GM21390 (cell line): ENCODE results near the gene PLD1.

Source experiments
- ATAC-seq: cut with Tn5 transposase; IDR thresholded peaks from one replicate; pipeline ENCODE4 v1.9.1; 2021; ENCODE audit not compliant: unreplicated experiment

Gene PLD1

GRCh38 chr3:171672538-171672937 is 137.7 kb downstream of the PLD1 start:
- ATAC-seq: no peak

- ATAC-seq: no peak
Measured at GRCh38 chr3:171672124-171672523, 138.2 kb downstream of the PLD1 start.

DNA sequence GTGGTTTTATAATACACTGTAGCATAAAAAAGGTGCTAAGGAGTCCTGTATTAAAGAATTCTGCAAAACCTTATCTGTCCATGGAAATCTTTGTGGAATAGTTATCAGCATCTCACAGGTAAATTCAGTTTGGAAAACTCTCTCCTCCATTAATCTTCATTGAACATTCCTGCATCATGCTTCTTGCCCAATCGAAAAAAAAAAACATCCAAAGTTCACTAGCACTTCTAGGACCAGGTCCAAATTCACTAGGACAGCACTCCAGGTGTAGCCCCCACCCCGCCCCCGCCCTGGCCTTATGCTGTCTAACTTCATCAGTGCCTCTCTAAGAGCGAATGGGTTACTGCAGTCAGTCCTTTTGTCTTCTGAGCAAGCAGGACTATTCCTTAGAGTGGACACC is 138.6 kb downstream of the PLD1 start:
- ATAC-seq: no peak

GRCh38 chr3:171666516-171666915 is 143.8 kb downstream of the PLD1 start:
- no peak for ATAC-seq

DNA sequence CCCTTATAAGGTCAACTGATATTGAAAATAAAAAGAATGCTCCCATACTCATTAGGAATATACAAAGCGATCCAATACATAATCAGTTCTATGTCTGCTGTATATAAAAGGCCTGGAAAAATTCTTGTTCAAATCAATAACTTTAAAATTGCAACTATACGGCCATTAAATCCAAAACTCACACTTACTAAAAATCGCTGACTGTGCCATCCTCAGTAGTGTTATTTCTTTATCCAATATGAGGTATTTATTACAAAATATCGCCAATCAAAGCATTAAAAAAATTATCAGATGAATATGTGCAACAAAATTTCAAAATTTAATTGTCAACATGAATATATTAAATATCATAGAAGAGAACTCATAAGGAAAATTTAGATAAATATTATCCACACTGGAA is 146.5 kb downstream of the PLD1 start:
- ATAC-seq: no peak

GRCh38 chr3:171661484-171661883 is 148.8 kb downstream of the PLD1 start:
- ATAC-seq: no peak

GRCh38 chr3:171660188-171660587 is 150.1 kb downstream of the PLD1 start:
- no peak for ATAC-seq

- ATAC-seq: no peak
Measured at GRCh38 chr3:171658841-171659240, 151.4 kb downstream of the PLD1 start.

DNA sequence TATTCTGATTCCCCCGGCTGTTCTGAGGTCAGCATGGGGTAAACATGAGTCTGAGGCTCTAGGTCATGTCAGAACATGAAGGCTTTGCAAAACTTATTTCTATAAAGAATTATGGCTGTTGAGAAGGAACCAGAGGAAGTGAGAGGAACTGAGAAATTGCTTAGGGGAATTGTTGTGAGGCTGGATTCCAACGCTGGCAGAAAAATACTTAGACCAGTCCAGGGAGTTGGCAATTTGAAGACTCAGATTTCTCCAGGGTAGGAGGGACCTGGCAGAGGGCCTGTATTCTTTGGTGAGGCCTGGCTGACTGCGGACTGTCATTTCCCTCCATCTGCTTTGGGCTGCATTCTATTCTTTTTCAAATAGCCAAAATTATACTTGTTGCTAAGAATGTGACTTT is 155.5 kb downstream of the PLD1 start:
- ATAC-seq: no peak

GRCh38 chr3:171654326-171654725 is 156.0 kb downstream of the PLD1 start:
- ATAC-seq: no peak

GRCh38 chr3:171653701-171654100 is 156.6 kb downstream of the PLD1 start:
- no peak for ATAC-seq

DNA sequence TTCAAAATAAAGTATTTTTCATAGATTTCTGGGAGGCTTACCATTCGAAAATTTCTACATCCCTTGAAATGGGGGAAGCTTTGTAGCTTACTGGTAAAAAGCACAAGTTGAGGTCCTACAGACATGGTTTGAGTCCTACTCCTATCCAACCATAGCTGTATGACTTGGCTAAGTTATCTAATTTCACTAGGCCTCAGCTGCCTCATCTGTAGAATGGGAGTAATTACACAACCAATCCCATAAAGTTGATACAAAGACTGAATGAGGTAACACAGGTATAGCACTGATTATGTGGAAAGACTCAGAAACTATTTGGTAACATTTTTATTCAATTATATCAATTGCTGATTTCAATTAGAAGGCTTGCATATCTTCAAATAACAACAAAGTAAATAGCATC is 157.4 kb downstream of the PLD1 start:
- no peak for ATAC-seq

DNA sequence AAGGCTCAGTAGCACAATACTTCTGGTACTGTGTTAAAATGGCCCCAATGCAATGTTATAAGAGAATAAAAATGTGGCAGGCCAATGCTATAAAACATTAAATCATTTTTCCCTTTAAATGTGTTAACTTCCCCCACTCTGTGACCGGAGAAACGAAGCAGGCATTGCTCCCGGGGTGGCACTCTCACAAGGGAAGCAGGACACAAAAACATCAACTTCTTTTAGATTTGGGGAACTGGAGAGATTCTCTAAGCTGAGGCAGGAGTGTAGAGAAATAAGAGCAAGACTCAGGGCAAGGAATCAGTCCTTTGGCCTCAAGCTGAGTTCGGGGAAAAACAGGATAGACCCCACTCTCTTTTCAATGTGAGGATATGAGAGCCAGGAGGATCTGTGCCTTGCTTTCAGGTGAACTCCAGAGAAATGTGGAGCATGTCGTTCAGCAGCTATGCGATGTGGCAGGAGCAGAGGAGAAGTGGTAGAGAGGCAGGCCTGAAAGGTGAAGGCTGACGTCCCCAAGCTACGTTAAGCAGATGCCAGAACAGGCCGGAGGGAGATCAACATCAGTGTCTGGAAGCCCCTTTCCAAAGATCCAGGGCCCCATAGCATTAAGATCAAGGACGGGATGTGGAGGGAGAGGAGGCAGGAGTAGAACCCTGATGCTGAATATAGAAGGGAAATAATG is 160.2 kb downstream of the PLD1 start:
- ATAC-seq: no peak

- ATAC-seq: no peak
Measured at GRCh38 chr3:171649267-171649666, 161.0 kb downstream of the PLD1 start.

GRCh38 chr3:171648069-171648468 is 162.2 kb downstream of the PLD1 start:
- ATAC-seq: no peak

GRCh38 chr3:171646357-171647133 is 163.7 kb downstream of the PLD1 start:
- peak; percentile 61 for ATAC-seq

DNA sequence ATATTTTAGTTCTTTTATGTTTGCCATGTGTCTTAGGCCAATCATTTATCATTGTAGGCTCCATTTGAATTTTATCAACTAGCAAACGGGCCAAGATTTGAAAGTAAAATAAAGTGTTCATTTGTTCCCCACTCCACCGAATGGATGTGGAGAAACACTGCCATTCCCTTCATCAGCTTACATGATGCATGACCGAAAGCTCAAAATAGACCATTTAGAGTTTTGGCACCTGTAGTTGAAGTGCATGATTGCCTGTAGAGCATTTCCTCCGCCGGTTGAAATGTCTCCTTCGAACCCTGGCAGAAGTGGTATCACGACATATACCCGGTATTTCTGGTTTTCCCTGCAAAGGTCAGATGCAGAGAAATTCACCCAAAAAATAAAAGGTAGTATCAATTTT is 165.6 kb downstream of the PLD1 start:
- no peak for ATAC-seq

GRCh38 chr3:171643681-171644080 is 166.6 kb downstream of the PLD1 start:
- ATAC-seq: no peak

DNA sequence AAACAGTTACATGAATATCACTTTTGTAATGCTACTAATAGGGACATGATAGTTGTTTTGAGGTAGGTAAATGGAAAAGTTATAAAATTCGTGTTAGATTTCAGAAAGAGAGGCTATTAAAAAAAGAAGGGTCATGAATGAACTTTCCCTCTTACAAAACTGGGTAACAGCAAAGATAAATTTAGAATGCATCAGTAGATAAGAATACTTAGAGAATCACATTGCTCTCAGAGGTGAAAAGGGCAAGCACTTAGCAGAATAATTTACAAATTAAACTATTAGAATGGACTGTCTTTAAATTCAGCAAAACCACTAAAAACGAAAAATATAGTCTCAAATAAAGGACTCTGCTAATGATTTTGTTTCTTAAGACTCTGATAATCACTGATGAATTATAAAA is 167.2 kb downstream of the PLD1 start:
- ATAC-seq: no peak

DNA sequence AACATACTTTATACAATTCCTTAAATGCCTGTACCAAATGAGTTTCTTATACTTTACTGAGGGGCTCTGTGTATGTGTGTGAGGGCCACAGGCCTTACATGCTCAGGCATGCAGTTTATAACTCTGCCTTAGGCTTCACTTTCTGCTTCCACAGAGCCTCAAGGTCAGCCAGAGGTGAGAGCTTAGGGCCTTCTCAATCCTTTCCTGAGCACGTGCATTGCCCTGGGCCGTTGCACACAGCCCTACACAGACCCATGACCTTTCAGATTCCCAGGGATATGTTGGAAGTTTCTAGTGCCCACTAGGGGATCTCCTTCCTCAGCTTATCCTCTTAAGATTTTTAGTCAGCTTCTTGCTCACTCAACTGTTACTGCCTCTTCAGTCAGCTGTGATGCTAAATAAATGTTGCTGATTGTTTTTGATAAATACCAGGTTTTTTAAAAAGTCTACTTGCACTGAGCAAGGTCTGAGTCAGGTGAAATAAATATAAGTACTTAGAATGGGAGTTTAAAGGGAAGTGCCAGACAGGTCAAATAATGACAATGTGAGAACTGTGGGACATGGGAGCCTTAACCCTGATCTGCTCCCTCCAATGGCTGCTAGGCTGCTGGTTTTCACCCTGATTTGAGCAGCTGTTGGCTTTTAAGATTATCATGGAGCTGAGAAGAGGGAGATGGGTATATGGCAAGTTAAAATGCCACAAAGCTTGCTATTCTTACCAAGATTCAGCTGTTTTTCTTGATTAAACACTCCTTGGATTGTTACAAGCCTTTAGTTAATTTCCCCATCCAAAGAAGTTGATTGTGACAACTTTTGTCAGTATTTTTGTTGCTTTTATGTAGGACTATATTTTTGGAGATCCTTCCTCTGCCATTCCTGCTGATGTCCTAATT is 169.5 kb downstream of the PLD1 start:
- no peak for ATAC-seq

- no peak for ATAC-seq
Measured at GRCh38 chr3:171636666-171637065, 173.6 kb downstream of the PLD1 start.

DNA sequence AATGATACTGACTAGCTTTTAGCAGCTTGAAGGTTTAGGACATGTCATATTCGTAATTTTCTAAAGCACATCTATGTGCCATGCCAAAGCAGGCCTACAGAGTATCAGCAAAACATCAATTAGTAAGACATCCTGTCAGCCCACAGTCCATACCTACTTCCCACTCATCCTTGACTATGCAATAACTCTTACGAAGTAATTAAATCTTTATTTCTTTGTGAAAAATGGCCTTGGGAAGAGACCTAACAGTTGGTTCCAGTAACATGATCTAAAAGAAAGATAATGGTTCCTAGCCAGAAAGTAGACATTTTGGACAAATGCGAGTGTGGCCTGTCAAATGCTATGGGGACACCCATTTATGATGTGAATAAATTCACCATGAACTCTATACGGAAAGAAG is 177.5 kb downstream of the PLD1 start:
- ATAC-seq: no peak
